T-helper 2 cell treated with Interferon-gamma antibody and Interleukin-4, amounts not matched to agents 5 μg/mL and 100 μg/mL, for 36 hours (primary cell): Measurements from ENCODE around the gene CBLN3.

ENCODE experiments used
- DNase-seq: peaks from one replicate; pipeline ENCODE4 v3.0.0; 2021; ENCODE audit warnings: low spot score
- H3K27ac Mint-ChIP-seq: one replicate; pipeline ENCODE4 v1.8.0; 2021; ENCODE audit warnings: mild to moderate bottlenecking, mixed read lengths
- H3K27me3 Mint-ChIP-seq: one replicate; pipeline ENCODE4 v1.8.0; 2021; ENCODE audit warnings: low read depth, mixed read lengths
- H3K36me3 Mint-ChIP-seq: one replicate; pipeline ENCODE4 v1.8.0; 2021; ENCODE audit warnings: low read depth, mixed read lengths
- H3K4me1 Mint-ChIP-seq: one replicate; pipeline ENCODE4 v1.8.0; 2021; ENCODE audit warnings: low read depth, mixed read lengths
- H3K4me3 Mint-ChIP-seq: one replicate; pipeline ENCODE4 v1.8.0; 2022; ENCODE audit warnings: mild to moderate bottlenecking, moderate library complexity, mixed read lengths
- H3K9me3 Mint-ChIP-seq: one replicate; pipeline ENCODE4 v1.8.0; 2021; ENCODE audit warnings: mixed read lengths

The CBLN3 gene

GRCh38 chr14:24379907-24380730, 49.3 kb downstream of the CBLN3 start:
- no peaks in the 10 kb centered on the region for H3K4me1 Mint-ChIP-seq
- no peaks in the 10 kb centered on the region for H3K36me3 Mint-ChIP-seq
- no peak overlapping the region for H3K4me3 Mint-ChIP-seq
- peaks cover 11% of the 10 kb centered on the region for H3K27me3 Mint-ChIP-seq
- no peak for DNase-seq
- no peak overlapping the region for H3K27ac Mint-ChIP-seq
- H3K9me3 Mint-ChIP-seq, result no peaks in the 10 kb centered on the region

DNA sequence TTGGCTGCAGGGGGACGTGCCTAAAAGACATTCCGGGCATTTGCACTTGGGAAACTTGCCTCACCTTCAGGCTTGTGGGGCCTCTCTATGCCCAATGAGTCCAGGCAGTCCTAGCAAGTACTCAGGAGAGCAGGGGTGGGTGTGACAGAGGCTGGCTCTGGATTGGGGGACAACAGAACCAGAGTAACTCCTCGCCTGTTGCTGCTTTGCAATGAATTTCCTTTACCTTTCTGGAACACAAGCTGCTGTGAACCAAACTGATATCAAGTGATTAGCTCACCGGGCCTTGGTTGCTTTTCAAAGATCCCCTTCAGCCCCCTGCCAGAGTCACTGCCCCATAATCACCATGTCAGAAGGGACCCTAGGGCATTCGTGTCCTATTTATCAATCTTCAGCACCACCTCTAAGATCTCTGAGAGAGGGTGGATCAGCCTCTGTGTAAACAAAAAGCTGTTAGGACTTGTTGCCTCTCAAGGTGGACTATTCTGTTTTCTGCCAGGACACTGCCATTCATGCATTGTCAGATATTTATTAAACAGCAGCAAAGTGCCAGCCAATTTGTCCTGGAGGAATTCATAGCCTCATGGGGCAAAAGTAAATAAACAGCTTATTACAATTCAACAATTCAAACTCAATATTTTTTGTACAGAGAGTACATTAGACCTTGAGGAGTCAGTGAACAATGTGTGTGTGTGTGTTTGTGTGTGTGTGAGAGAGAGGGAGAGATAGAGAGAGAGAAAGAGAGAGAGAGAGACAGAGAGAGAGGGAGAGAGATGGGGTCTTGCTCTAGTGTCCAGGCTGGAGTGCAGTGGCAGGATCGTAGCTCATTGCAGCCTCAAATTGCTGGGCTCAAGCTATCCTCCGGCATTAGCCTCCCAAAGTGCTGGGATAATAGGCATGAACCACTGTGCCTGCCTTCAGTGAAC, 50.2 kb downstream of the CBLN3 start:
- Mint-ChIP-seq H3K27me3 (peaks cover 11% of the 10 kb centered on the region), H3K4me1 (no peaks in the 10 kb centered on the region), H3K4me3 (no peak overlapping the region), H3K36me3 (no peaks in the 10 kb centered on the region), H3K9me3 (no peaks in the 10 kb centered on the region), H3K27ac (no peak overlapping the region)
- DNase-seq, result no peak

DNA sequence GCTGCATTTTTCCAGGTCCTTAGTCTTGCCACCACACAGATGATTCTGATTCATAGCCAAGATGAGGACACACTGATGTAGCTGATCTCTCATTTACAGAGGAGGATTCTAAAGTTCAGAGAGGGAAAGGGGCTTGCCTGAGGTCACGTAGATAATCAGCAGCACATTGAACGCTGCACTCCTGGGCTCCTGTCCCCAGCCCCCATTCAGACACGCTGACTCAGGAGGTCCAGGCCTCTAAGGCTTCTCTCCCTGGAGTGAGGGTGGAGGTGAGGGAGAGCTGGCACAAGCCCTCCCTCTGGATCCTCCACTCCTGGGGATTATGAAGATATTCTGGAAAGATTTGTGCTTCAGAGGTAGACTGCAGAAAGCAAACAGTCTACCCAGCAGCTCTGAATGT, 51.1 kb downstream of the CBLN3 start:
- Mint-ChIP-seq H3K36me3 (no peaks in the 10 kb centered on the region), H3K9me3 (no peaks in the 10 kb centered on the region), H3K27me3 (peaks cover 9% of the 10 kb centered on the region), H3K27ac (no peak overlapping the region), H3K4me3 (no peak overlapping the region), H3K4me1 (no peaks in the 10 kb centered on the region)
- DNase-seq, result no peak

DNA sequence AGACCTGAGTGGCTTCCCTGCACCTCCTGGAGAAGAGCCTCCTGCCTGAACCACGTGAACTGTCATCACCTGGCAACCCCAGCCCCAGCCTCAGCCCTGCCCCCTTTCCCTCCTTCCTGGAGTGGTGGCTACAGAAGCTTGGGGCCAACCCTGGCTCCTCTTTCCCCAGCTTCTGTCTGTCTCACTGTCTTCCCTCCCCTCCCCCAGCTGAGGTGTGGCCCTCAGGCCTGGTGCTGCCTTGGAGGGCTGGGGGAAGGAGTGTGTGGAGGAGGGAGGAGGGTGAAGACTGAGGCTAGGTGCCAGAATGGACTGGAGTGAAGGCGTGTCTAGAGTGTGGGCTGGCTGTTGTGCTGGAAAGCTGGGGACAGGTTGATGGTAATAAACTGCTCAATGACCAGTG, 51.8 kb downstream of the CBLN3 start:
- no peaks in the 10 kb centered on the region for H3K36me3 Mint-ChIP-seq
- H3K27ac Mint-ChIP-seq, result no peak overlapping the region
- peaks cover 8% of the 10 kb centered on the region for H3K27me3 Mint-ChIP-seq
- no peaks in the 10 kb centered on the region for H3K9me3 Mint-ChIP-seq
- no peak overlapping the region for H3K4me3 Mint-ChIP-seq
- H3K4me1 Mint-ChIP-seq, result no peaks in the 10 kb centered on the region
- DNase-seq, result no peak

GRCh38 chr14:24377126-24377525, 52.3 kb downstream of the CBLN3 start:
- no peak overlapping the region for H3K27ac Mint-ChIP-seq
- peaks cover 8% of the 10 kb centered on the region for H3K27me3 Mint-ChIP-seq
- no peaks in the 10 kb centered on the region for H3K36me3 Mint-ChIP-seq
- H3K9me3 Mint-ChIP-seq, result no peaks in the 10 kb centered on the region
- no peak overlapping the region for H3K4me3 Mint-ChIP-seq
- no peaks in the 10 kb centered on the region for H3K4me1 Mint-ChIP-seq
- DNase-seq, result no peak
